ENCODE measurements around the gene TMC5. TPM values are rescaled to one million over a fixed set of nuclear protein-coding genes. Genes with fewer than 3 reads are reported as not detected.
"Not testable (repeated sequence)": the region's sequence is repeated elsewhere in the genome, so short reads cannot be mapped to it uniquely, and the experiment has no call there.

The TMC5 gene
- total RNA-seq, 4 donors from 2014 or later = 3.0 TPM; not detected in 3

DNA sequence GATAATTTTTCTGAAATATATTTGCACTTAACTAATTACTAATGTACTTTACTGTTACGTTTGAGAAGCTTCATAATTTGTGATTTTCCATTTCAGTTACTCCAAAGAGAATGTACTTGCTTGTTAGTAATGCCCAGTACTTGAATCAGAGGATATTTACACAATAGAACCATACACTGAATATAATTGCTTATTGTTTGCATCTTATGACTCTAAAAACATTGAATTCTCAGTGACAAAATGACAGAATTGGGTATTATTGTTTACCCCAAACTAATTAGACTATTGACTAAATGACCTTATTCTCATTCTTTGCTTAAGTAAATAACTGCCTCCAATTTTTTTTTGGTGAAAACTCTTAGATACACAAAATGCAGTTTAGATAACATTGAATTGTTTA is 114.9 kb downstream of the TMC5 start:
- Histone ChIP-seq H3K9me3 (no peaks in the 10 kb centered on the region), H3K4me3 (no peak overlapping the region), H3K36me3 (peaks cover 0 to 69% of the 10 kb centered on the region in 2 donors), H3K4me1 (no peaks in the 10 kb centered on the region), H3K27ac (no peak overlapping the region), H3K27me3 (no peaks in the 10 kb centered on the region)
- no peak for TF ChIP-seq POLR2AphosphoS5 (IDR thresholded peaks at IDR 0.05)
- TF ChIP-seq POLR2A (IDR thresholded peaks at IDR 0.05) = no peak
- no peak for TF ChIP-seq EP300 (IDR thresholded peaks at IDR 0.05)
- TF ChIP-seq, protein P1, sequence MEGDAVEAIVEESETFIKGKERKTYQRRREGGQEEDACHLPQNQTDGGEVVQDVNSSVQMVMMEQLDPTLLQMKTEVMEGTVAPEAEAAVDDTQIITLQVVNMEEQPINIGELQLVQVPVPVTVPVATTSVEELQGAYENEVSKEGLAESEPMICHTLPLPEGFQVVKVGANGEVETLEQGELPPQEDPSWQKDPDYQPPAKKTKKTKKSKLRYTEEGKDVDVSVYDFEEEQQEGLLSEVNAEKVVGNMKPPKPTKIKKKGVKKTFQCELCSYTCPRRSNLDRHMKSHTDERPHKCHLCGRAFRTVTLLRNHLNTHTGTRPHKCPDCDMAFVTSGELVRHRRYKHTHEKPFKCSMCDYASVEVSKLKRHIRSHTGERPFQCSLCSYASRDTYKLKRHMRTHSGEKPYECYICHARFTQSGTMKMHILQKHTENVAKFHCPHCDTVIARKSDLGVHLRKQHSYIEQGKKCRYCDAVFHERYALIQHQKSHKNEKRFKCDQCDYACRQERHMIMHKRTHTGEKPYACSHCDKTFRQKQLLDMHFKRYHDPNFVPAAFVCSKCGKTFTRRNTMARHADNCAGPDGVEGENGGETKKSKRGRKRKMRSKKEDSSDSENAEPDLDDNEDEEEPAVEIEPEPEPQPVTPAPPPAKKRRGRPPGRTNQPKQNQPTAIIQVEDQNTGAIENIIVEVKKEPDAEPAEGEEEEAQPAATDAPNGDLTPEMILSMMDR (IDR thresholded peaks at IDR 0.05) = no peak
- no peak for ATAC-seq
- WGBS, 2 donors (ENCODE audit: low coverage in 1 of 2) = 62 to 71% methylated on average over 1 of the region's 1 CpG

DNA sequence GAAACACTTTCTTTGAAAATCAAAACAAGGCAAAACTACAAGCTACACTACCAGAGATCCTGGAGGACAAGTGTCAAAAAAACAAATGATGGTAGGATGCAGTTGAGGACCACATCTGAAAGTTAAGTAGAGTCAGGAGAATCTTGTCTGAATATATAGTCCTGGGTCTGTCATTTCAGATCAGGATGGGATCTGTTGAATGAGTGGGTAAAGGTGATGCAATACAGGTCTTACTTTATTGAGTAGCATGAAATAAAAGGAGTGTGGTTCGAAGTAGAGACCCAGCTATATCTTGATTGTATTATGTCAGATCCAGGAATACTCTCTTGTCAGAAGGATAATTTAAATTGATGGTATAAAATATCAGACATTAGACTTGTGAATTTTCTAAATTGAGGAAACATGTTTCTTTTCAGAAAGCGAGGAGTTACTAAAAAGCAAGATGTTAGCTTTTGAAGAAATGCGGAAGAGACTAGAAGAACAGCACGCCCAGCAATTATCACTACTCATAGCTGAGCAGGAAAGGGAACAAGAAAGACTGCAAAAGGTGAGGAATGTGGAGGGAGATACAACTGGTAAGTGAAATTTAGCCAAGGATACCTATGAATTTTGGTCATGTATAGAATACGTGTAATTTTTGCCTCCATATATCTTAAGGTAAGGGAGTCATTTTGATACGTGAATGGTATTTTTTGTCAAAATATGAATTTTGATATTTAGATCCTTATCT is 122.7 kb downstream of the TMC5 start:
- no peak for ATAC-seq
- 92 to 98% methylated on average over 5 to 6 of the region's 6 CpGs for WGBS, 2 donors (ENCODE audit: low coverage in 1 of 2)

DNA sequence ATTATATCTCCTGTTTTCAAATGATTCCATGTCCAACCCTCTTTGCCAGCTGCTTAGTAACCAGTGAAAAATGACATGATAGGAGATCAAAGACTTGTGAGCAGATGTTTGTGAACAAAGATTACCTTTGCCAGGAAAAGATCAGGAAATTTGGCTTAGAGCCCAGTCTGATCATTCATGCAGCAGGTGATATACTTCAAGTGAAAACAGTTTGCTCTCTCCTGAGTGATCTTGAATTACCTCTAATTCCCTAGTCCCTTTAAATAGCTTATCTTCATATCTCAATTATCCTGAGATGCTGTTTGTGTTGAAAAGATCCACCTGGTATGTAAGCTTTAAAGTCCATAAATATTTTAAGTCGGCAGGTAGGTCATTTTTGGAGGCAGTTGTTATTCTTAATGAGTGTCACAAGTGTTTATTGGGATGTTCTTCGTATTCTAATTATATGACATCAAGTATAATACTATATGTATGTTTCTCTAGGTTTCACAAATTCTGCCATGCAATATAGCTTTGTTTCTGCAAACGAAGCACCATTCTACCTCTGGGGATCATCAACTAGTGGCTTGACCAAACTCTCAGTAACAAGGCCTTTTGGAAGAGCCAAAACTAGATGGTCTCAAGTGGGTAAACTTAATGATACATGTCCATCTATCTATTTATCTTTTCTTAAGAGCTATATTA is 124.6 kb downstream of the TMC5 start:
- Histone ChIP-seq H3K4me3 (no peak overlapping the region), H3K9me3 (no peaks in the 10 kb centered on the region), H3K4me1 (no peaks in the 10 kb centered on the region), H3K36me3 (peaks cover 0 to 86% of the 10 kb centered on the region in 2 donors), H3K27ac (no peak overlapping the region), H3K27me3 (no peaks in the 10 kb centered on the region)
- WGBS, 2 donors (ENCODE audit: low coverage in 1 of 2) = 46 to 62% methylated on average over 3 of the region's 3 CpGs
- TF ChIP-seq, protein P1 (IDR thresholded peaks at IDR 0.05) = no peak
- TF ChIP-seq EP300 (IDR thresholded peaks at IDR 0.05) (no peak), POLR2A (IDR thresholded peaks at IDR 0.05) (no peak), POLR2AphosphoS5 (IDR thresholded peaks at IDR 0.05) (no peak)
- no peak for ATAC-seq

More for the DNA sequence above, 122.7 kb downstream of the TMC5 start:
- Histone ChIP-seq H3K4me3 (no peak overlapping the region), H3K9me3 (no peaks in the 10 kb centered on the region), H3K27ac (no peak overlapping the region), H3K27me3 (no peaks in the 10 kb centered on the region), H3K36me3 (peaks cover 0 to 86% of the 10 kb centered on the region in 2 donors), H3K4me1 (no peaks in the 10 kb centered on the region)
- TF ChIP-seq POLR2A (IDR thresholded peaks at IDR 0.05) = no peak
- TF ChIP-seq, protein P1 (IDR thresholded peaks at IDR 0.05) = no peak
- TF ChIP-seq POLR2AphosphoS5 (IDR thresholded peaks at IDR 0.05) = no peak
- TF ChIP-seq EP300 (IDR thresholded peaks at IDR 0.05) = no peak

DNA sequence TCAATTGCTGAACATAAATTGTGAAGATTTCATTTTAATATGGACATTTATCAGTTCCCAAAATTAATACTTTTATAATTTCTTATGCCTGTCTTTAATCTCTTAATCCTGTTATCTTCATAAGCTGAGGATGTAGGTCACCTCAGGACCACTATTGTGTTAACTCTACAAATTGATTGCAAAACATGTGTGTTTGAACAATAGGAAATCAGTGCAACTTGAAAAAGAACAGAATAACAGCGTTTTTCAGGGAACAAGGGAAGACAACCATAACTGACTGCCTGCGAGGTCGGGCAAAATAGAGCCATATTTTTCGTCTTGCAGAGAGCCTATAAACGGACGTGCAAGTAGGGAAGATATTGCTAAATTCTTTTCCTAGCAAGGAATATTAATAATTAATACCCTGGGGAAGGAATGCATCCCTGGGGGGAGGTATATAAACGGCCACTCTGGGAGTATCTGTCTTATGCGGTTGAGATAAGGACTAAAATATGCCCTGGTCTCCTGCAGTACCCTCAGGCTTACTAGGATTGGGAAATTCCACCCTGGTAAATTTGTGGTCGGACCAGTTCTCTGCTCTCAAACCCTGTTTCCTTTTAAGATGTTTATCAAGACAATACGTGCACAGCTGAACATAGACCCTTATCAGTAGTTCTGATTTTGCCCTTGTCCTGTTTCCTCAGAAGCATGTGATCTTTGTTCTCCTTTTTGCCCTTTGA is 125.8 kb downstream of the TMC5 start:
- not testable (repeated sequence) for ATAC-seq, H3K27me3 ChIP-seq, H3K9me3 ChIP-seq, H3K4me3 ChIP-seq, H3K4me1 ChIP-seq, H3K27ac ChIP-seq
- whole genome bisulfite sequencing, 2 donors (ENCODE audit: low coverage in 1 of 2) = 80 to 83% methylated on average over 3 to 10 of the region's 10 CpGs
- H3K36me3 ChIP-seq = peaks cover 0 to 89% of the 10 kb centered on the region in 2 donors

DNA sequence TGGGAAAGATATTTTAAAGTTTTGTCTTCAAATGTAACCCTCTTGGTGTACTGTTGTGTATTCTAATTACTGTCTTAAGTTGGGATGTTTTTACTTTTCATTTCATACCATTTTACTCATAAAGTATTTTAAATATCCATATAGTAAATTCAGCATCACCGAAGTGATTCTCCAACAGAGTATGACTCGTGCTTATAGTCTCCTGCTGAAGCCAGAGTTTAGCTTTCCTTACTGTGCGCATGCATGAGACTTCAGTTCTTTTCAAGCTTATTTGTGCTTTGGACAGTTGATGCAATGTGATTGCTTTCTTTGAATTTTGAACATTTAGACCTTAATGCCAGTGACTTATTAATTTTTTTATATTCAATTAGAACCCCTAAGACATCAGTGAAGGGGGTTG is 130.5 kb downstream of the TMC5 start:
- H3K9me3 ChIP-seq = no peaks in the 10 kb centered on the region
- H3K4me3 ChIP-seq = no peak overlapping the region
- no peak overlapping the region for H3K27ac ChIP-seq
- no peaks in the 10 kb centered on the region for H3K27me3 ChIP-seq
- H3K4me1 ChIP-seq = no peaks in the 10 kb centered on the region
- TF ChIP-seq POLR2AphosphoS5 (IDR thresholded peaks at IDR 0.05) = no peak
- TF ChIP-seq, protein P1 (IDR thresholded peaks at IDR 0.05) = no peak
- H3K36me3 ChIP-seq = peaks cover 0 to 86% of the 10 kb centered on the region in 2 donors
- ATAC-seq = no peak
- WGBS, 2 donors (ENCODE audit: low coverage in 1 of 2) = 94 to 100% methylated on average over 1 to 3 of the region's 3 CpGs

Data from gastroesophageal sphincter (tissue), 4 donors.